H4 (cell line): ENCODE data around the gene SPESP1. TPM values are rescaled to one million over a fixed set of nuclear protein-coding genes. Genes with fewer than 3 reads are reported as not detected.
"Not testable (repeated sequence)": the region's sequence is repeated elsewhere in the genome, so short reads cannot be mapped to it uniquely, and the experiment has no call there.

Experiments
- DNase-seq: peaks from one replicate; pipeline ENCODE4 v3.0.0-alpha.2; 2015; ENCODE audit warnings: low spot score
- total RNA-seq: library from RNA; depleted of rRNA; stranded (reverse); fragments of >200 nt; shearing (Covaris generic); gene quantifications from 2 replicates; pipeline ENCODE4 v1.2.3, GENCODE V29; 2014

Gene SPESP1
- total RNA-seq, 1 experiment from 2014 or later = not detected

GRCh38 chr15:68963719-68964118, 33.4 kb downstream of the SPESP1 start:
- not testable (repeated sequence) for DNase-seq

- DNase-seq = no peak
Measured at GRCh38 chr15:68966996-68967395, 36.7 kb downstream of the SPESP1 start.

DNA sequence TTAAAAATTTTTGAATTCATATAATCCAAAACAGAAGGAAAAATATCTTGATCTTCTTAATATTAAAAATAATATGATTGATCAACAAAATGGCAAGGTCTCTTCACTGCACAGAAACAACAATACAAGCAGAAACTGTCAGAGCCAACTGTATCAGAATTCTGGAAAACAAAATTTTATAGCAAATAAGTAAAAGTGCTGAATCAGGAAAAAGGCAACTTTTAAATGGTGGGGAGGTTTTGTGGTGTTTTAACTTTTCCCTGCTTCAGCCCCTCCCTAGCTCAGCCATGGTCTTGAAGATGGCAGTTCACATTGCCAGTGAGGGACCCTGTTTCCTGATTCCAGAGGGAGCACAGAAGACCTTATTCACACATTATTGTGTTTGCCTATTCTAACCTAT, 37.6 kb downstream of the SPESP1 start:
- DNase-seq = no peak

DNA sequence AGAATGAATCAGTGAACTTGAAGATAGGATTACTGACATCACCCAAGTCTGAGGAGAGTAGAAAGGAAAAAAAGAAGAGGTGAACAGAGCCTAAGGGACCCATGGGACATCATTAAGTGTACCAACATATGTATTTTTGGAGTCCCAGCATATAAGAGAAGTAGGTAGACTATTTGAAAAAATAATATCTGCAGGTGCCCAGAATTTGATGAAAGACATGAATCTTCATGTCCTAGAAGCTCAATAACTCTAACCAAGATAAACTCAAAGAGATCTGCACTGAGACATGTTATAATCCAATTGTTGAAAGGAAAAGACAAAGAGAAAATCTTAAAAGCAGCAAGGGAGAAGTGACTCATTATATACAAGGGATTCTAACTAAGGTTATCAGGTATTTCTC, 39.0 kb downstream of the SPESP1 start:
- DNase-seq = no peak

DNA sequence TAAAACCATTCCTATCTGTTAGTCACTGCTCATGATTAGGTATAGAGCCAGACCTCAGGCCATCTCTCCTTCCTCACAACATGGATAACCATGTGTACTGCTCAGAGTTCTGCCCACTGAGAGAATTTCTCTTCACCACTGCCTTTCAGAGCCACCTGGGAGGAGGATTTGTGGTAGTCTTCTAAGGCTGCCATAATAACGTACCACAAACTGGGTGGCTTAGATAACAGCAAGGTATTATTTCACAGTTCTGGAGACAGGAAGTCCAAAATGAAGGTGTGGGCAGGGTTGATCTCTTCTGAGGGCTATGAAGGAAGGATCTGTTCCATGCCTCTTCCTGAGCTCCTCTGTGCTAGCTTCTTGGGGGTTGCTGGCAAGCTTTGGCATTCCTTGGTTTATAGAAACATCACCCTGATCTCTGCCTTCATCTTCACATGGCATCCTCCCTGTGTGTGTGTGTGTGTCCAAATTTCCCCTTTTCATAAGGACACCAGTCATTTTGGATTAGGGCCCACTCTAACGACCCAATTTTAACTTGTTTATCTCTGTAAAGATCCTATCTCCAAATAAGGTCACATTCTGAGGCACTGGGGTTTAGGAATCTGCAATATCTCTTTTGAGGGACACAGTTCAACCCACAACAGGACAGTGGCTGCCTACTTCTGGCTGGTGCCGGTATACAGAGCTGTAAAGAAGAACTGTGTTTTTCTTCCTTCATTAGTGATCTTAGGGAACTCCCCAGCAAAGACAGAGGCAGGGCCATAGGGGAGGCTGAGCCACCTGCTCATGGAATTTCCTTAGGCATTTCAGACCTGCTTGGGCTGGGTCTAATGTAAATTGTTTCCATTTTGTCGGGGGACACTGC, 42.1 kb downstream of the SPESP1 start:
- DNase-seq = no peak

- not testable (repeated sequence) for DNase-seq
Measured at GRCh38 chr15:68975651-68976160, 45.4 kb downstream of the SPESP1 start.

DNA sequence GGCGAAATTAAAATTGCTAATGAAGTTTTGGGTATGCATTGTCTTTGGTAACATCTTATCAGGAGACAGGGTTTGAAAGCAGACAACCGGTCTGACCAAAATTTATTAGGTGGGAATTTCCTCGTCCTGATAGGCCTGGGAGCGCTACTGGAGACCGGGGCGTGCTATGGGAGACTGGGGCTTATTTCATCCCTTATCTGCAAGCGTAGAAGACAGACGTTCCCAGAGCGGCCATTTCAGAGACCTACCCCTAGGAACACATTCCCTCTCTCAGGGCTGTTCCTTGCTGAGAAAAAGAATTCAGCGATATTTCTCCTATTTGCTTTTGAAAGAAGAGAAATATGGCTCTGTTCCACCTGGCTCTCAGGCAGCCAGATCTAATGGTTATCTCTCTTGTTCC, 47.1 kb downstream of the SPESP1 start:
- DNase-seq = not testable (repeated sequence)

- no peak for DNase-seq
Measured at GRCh38 chr15:68979006-68979405, 48.7 kb downstream of the SPESP1 start.

DNA sequence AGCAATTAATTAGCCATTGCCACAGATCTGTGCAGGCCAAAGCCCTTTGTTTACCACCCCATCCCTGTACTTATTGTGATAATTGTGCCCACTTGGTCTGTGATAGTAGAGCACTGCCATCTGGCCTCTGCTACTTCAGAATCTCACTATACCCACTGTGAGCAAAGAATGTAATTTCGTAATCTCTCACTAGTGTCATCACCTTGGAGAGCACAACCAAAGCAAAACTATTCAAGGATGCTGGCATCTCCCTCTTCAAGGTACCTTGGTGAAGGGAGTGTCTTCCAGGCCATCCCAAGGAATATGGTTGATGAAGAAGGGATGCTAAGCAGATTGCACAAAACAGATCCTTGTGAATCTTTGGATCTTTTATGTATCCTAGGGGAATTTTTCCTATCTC, 49.5 kb downstream of the SPESP1 start:
- DNase-seq = no peak

- no peak for DNase-seq
Measured at GRCh38 chr15:68980786-68981185, 50.5 kb downstream of the SPESP1 start.

DNA sequence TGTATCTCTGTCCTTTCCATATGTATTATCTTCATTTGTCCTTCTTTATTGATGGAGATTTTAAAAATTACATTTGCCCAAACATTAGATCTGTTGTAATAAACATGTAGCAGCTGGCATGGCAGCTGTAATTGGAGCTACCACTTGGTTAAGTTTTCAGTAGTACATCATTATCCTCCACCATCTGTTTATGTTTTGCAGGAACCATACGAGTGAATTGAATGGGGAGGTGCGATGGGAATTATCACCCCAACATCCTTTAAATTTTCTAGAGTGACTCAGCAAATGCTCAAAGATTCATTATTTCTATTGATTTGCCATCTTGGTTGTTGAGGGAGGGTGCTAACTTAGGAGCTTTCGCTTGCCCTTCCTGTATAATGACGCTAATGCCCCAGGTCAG, 51.6 kb downstream of the SPESP1 start:
- DNase-seq = no peak

DNA sequence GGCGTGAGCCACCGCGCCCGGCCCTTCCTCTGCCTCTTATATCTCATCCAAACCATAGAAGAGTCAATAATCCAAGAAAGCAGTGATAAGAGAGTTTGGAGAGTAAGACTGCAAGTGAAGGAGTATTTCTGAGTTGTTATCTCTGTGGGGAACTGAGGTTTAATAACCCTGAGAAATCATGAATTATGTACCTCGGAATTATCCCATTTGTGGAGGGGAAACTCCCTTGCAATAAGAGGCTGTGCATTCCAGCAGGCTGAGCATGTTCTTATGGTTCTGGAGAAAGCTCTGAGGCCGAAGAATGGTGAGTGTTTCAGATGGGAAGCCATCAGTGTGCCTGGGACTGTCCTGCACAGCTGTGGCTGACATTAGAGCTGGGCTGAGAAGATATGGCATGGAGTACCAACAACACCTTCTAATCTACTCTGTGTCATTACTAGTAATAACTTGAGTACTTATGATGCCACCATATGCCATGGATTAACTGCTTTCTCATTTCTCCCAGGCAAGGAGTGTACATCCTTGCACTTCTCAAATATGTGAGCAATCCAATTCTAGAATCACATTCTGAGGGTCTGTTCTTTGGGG, 52.7 kb downstream of the SPESP1 start:
- DNase-seq = no peak

GRCh38 chr15:68983961-68984481, 53.7 kb downstream of the SPESP1 start:
- no peak for DNase-seq

- DNase-seq = no peak
Measured at GRCh38 chr15:68984586-68984985, 54.3 kb downstream of the SPESP1 start.

- DNase-seq = no peak
Measured at GRCh38 chr15:68985361-68985891, 55.1 kb downstream of the SPESP1 start.

- no peak for DNase-seq
Measured at GRCh38 chr15:68986322-68986721, 56.0 kb downstream of the SPESP1 start.

- DNase-seq = no peak
Measured at GRCh38 chr15:68987120-68987519, 56.8 kb downstream of the SPESP1 start.

DNA sequence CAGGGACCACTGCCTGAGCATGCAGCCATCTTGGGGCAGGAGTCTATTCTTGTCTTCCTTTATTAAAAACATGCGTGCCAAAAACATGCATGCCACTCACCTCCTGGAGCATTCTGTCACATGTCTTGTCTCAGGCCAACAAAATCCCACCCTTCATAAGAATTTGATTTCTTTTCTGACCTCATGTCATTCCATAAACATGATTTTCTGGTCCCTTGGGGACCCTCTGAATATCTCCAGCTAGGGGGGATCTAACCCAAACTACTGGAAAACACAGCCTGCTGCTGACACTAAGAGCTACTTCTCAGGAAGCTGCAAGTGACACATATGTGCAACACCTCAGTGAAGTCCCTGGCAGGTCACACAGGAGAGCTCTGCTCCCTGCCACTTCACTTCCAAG, 57.4 kb downstream of the SPESP1 start:
- DNase-seq = no peak

DNA sequence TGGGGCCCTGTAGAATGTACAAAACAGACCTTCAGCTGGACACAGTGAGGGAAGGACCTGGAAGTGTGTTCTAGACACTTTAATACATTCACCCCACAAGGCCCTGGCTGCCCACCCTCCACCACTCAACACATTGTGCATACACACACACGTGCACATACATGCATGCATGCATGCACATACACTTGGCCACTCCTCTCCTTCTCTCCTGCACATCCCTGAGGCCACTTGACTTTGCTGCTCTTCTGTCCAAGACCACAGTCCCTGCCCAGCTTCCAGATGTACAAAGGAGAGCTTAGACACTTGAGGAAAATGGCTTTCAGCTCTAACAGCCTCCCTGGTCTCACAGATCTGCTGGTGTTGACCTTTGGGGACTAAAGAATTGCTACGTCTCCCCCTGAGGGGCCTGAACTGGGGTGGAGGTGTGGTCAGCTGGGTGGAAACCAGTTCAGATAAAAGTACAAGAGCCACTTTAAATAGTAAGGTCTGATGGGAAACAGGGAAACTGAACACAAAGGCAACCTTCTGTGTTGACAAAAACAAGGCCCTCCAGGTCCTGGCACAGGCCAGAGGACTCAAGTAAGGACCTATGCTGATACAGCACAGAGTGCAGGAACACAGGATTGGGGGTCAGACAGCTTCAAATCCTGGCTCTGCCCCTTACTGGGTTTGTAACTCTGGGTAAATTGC, 59.4 kb downstream of the SPESP1 start:
- no peak for DNase-seq

DNA sequence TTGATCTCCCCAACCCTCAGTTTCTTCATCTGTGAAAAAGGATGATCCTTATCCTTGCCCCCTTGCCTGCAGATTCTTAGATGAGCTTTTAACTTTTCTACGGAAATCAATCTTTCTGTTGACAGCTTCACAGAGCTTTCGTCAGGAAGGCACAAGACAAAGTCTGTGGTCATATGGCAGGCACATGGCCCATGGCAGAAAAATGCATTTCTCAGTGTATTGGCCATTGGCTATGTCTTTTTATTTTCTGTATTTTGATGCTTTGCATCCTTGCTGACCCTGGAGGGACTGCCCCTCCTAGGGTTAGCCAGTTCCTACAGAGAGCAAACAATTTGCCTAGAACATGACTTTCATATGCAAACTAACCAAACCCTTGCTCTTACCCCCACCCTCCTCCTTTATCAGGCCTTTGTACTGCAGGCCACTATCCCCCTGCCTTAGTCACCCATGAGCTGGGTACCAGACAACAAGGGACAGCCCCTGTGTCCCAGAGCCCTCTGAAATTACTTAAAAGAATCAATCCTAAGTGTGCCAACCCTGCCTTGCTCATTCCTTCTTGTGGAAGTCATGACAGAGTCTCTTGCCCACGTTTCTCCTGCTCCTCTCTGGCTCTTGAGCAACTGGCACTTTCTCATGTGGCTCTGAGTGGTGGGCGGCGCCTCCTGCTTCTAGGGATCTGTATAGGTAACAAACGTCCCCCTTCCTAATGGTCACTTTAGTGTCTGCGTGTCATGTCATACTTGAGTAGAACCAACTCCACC, 60.1 kb downstream of the SPESP1 start:
- no peak for DNase-seq

DNA sequence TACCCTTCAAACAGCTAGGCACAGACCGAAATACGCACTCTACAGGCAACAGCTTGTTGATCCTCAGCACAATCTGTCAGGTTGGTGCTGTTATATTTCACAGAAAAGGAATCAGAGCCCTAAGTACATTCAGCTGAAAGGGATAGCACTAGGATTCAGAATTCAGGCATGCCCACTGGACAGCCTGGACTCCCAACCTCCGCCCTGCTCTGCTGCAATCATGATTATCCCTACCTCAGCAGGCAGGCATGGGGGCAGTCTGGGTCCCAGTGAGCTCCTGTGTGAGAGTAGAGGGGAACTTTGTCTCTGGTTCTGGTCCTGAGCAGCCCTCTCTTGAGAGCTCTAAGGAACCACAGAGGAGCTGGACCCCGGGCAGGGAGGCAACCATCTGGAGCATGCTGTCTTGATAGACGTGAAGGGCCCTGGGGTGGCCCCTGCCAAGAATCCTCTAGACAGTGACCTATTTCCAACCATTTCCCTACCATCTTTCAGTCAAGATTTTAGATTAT, 60.7 kb downstream of the SPESP1 start:
- DNase-seq = no peak
